Neural cell (in vitro differentiated cells): Measurements from ENCODE around the gene OST4. TPM values are rescaled to one million over a fixed set of nuclear protein-coding genes. Genes with fewer than 3 reads are reported as not detected.

ENCODE experiments used
- H2AFZ ChIP-seq: fragments of 200-600, 300-800 bp; sonication (generic), shearing (Covaris generic); 2 replicates; pipeline ENCODE4 v1.6.0; 2014; ENCODE audit warnings: low read depth, mild to moderate bottlenecking, antibody characterized with exemption, low read length, moderate library complexity
- H3F3A ChIP-seq: fragments of 200-600 bp; shearing (Covaris generic); 2 replicates; pipeline ENCODE4 v1.6.1; 2016; ENCODE audit warnings: mild to moderate bottlenecking, moderate library complexity, mixed read lengths, antibody characterized with exemption, low read length; ENCODE audit not compliant: insufficient read depth, poor library complexity, severe bottlenecking
- H3K27ac ChIP-seq: fragments of 200-600, 300-800 bp; sonication (generic), shearing (Covaris generic); 2 replicates; pipeline ENCODE4 v1.5.1; 2014; ENCODE audit warnings: mild to moderate bottlenecking, low read length, moderate library complexity
- H3K27me3 ChIP-seq: fragments of 300-800, 200-600 bp; sonication (generic), shearing (Covaris generic); 2 replicates; pipeline ENCODE4 v1.6.0; 2014; ENCODE audit warnings: mild to moderate bottlenecking, low read depth, low read length, moderate library complexity; ENCODE audit not compliant: insufficient read depth
- H3K36me3 ChIP-seq: fragments of 300-800, 200-600 bp; sonication (generic), shearing (Covaris generic); 2 replicates; pipeline ENCODE4 v1.5.1; 2014; ENCODE audit warnings: mild to moderate bottlenecking, antibody characterized with exemption, low read length, moderate library complexity; ENCODE audit not compliant: insufficient read depth
- H3K4me2 ChIP-seq: fragments of 300-800, 200-600 bp; sonication (generic), shearing (Covaris generic); 2 replicates; pipeline ENCODE4 v1.6.0; 2014; ENCODE audit warnings: mild to moderate bottlenecking, low read length
- H3K4me3 ChIP-seq: fragments of 300-800, 200-600 bp; sonication (generic), shearing (Covaris generic); 2 replicates; pipeline ENCODE4 v1.5.1; 2014; ENCODE audit warnings: mild to moderate bottlenecking, low read length, moderate library complexity
- H3K79me2 ChIP-seq: fragments of 200-600 bp; shearing (Covaris generic); replicated peaks from 2 replicates; pipeline ENCODE4 v1.6.0; 2014; ENCODE audit warnings: mild to moderate bottlenecking, low read length, moderate library complexity; ENCODE audit not compliant: insufficient read depth
- H3K9ac ChIP-seq: fragments of 300-800, 200-600 bp; sonication (generic), shearing (Covaris generic); 2 replicates; pipeline ENCODE4 v1.6.1; 2016; ENCODE audit warnings: mild to moderate bottlenecking, low read length, mixed read lengths
- H3K9me2 ChIP-seq: fragments of 200-600 bp; shearing (Covaris generic); 2 replicates; pipeline ENCODE4 v1.6.1; 2016; ENCODE audit warnings: mild to moderate bottlenecking, low read length, mixed read lengths; ENCODE audit not compliant: insufficient read depth
- H3K9me3 ChIP-seq: fragments of 200-600, 300-800 bp; sonication (generic), shearing (Covaris generic); 2 replicates; pipeline ENCODE4 v1.6.1; 2016; ENCODE audit warnings: mild to moderate bottlenecking, mixed run types, low read length, moderate library complexity, mixed read lengths
- H4K20me1 ChIP-seq: fragments of 200-600 bp; shearing (Covaris generic); 2 replicates; pipeline ENCODE4 v1.6.1; 2016; ENCODE audit warnings: mild to moderate bottlenecking, mixed run types; ENCODE audit not compliant: insufficient read depth
- CTCF ChIP-seq: fragments of 450-650 bp; IDR thresholded peaks from 2 replicates; pipeline ENCODE4 v1.5.1; 2014; ENCODE audit warnings: antibody characterized with exemption, mild to moderate bottlenecking, moderate library complexity; ENCODE audit not compliant: poor library complexity, severe bottlenecking
- EP300 ChIP-seq: fragments of 450-650 bp; conservative IDR thresholded peaks from 2 replicates; pipeline ENCODE4 v1.6.1; 2014; ENCODE audit warnings: antibody characterized with exemption, mild to moderate bottlenecking, moderate library complexity; ENCODE audit not compliant: poor library complexity, severe bottlenecking
- EZH2 ChIP-seq: fragments of 200-600, 300-800 bp; shearing (Covaris generic), sonication (generic); IDR thresholded peaks from 2 replicates; pipeline ENCODE4 v1.6.1; 2014; ENCODE audit warnings: antibody characterized with exemption, low read length, borderline replicate concordance, mild to moderate bottlenecking; ENCODE audit not compliant: insufficient read depth, poor library complexity, severe bottlenecking
- MXI1 ChIP-seq: fragments of 450-650 bp; conservative IDR thresholded peaks from 2 replicates; pipeline ENCODE4 v1.6.1; 2014; ENCODE audit warnings: antibody characterized with exemption, mild to moderate bottlenecking; ENCODE audit not compliant: poor library complexity, severe bottlenecking
- POLR2AphosphoS5 ChIP-seq: IDR thresholded peaks from 2 replicates; pipeline ENCODE4 v1.6.1; 2012
- RAD21 ChIP-seq: fragments of 450-650 bp; conservative IDR thresholded peaks from 2 replicates; pipeline ENCODE4 v1.6.1; 2014; ENCODE audit warnings: antibody characterized with exemption, mild to moderate bottlenecking, moderate library complexity
- REST ChIP-seq: IDR thresholded peaks from 2 replicates; pipeline ENCODE4 v1.6.1; 2012; ENCODE audit warnings: borderline replicate concordance
- SMC3 ChIP-seq: fragments of 450-650 bp; conservative IDR thresholded peaks from 2 replicates; pipeline ENCODE4 v1.6.1; 2014; ENCODE audit warnings: antibody characterized with exemption, mild to moderate bottlenecking, moderate library complexity; ENCODE audit not compliant: poor library complexity
- TAF1 ChIP-seq: IDR thresholded peaks from 2 replicates; pipeline ENCODE4 v1.6.1; 2012; ENCODE audit warnings: low read depth
- polyA plus RNA-seq: library from polyadenylated mRNA; depleted of rRNA; stranded (reverse); fragments of >200 nt; gene quantifications from 2 replicates; pipeline ENCODE4 v1.2.3, GENCODE V29; 2014

Gene OST4
- polyA plus RNA-seq, 1 donor from 2014 or later: 263 TPM

- Histone ChIP-seq H3K9me2 (no peaks in the 10 kb centered on the region), H3K9ac (peak overlapping the region; percentile 47), H3K79me2 (no peaks in the 10 kb centered on the region), H3K36me3 (no peaks in the 10 kb centered on the region), H3K27me3 (peaks cover 8% of the 10 kb centered on the region), H2AFZ (no peak overlapping the region), H3K27ac (peak overlapping the region; percentile 63), H3K9me3 (no peaks in the 10 kb centered on the region), H4K20me1 (no peaks in the 10 kb centered on the region), H3F3A (no peaks in the 10 kb centered on the region), H3K4me2 (no peak overlapping the region), H3K4me3 (no peak overlapping the region)
- TF ChIP-seq RAD21 (no peak), EP300 (no peak), REST (no peak), MXI1 (no peak), POLR2AphosphoS5 (no peak), TAF1 (no peak), EZH2 (no peak), CTCF (no peak), SMC3 (no peak)
Observed at GRCh38 chr2:27080603-27080936, 9.1 kb upstream of the OST4 start.

GRCh38 chr2:27080140-27080469 is 8.7 kb upstream of the OST4 start:
- H3K4me2 ChIP-seq: no peak overlapping the region

More at GRCh38 chr2:27080140-27080469, 8.7 kb upstream of the OST4 start:
- Histone ChIP-seq H3K4me3 (no peak overlapping the region), H3K9ac (no peak overlapping the region), H3K27me3 (peaks cover 4% of the 10 kb centered on the region), H4K20me1 (no peaks in the 10 kb centered on the region), H3F3A (no peaks in the 10 kb centered on the region), H3K9me3 (no peaks in the 10 kb centered on the region), H3K9me2 (no peaks in the 10 kb centered on the region), H2AFZ (no peak overlapping the region), H3K79me2 (no peaks in the 10 kb centered on the region), H3K36me3 (no peaks in the 10 kb centered on the region), H3K27ac (no peak overlapping the region)
- TF ChIP-seq MXI1 (no peak), EZH2 (no peak), SMC3 (no peak), RAD21 (no peak), EP300 (no peak), POLR2AphosphoS5 (no peak), TAF1 (no peak), REST (no peak), CTCF (no peak)
